HepG2 (cell line): ENCODE data around the gene AGAP1.

Experiments used
- AGO1 ChIP-seq: fragments of 200-400 bp; formaldehyde crosslinking; IDR thresholded peaks from 2 replicates; pipeline ENCODE4 v1.6.1; 2017; ENCODE audit warnings: mild to moderate bottlenecking, low read depth, low read length, moderate library complexity; ENCODE audit not compliant: poor library complexity, severe bottlenecking
- ELF3 ChIP-seq: IDR thresholded peaks from 2 replicates; pipeline ENCODE4 v1.6.1; 2016; ENCODE audit warnings: missing genetic modification reagents, missing compliant biosample characterization
- KLF6 ChIP-seq: IDR thresholded peaks from 2 replicates; pipeline ENCODE4 v1.8.0; 2016; ENCODE audit warnings: missing biosample characterization, missing genetic modification reagents
- NFATC3 ChIP-seq: sonication (generic); formaldehyde crosslinking; IDR thresholded peaks from 2 replicates; pipeline ENCODE4 v1.5.1; 2020; ENCODE audit warnings: mild to moderate bottlenecking, missing genetic modification reagents
- REL ChIP-seq: sonication (generic); formaldehyde crosslinking; conservative IDR thresholded peaks from 2 replicates; pipeline ENCODE4 v1.8.0; 2022; ENCODE audit warnings: mild to moderate bottlenecking, missing genetic modification reagents, moderate library complexity
- RELA ChIP-seq: sonication (generic); formaldehyde crosslinking; IDR thresholded peaks from 2 replicates; pipeline ENCODE4 v1.4.0; 2020; ENCODE audit warnings: missing genetic modification reagents
- SAFB2 ChIP-seq: sonication (generic); formaldehyde crosslinking; IDR thresholded peaks from 2 replicates; pipeline ENCODE4 v1.5.1; 2020; ENCODE audit warnings: missing genetic modification reagents, low read depth, mild to moderate bottlenecking, borderline replicate concordance
- SIN3A ChIP-seq: IDR thresholded peaks from 2 replicates; pipeline ENCODE4 v1.6.1; 2011; ENCODE audit warnings: low read depth, mild to moderate bottlenecking, control low read depth, low read length, borderline replicate concordance
- SRSF9 ChIP-seq: fragments of 200-400 bp; formaldehyde crosslinking; IDR thresholded peaks from 2 replicates; pipeline ENCODE4 v1.6.1; 2018; ENCODE audit warnings: borderline replicate concordance, mild to moderate bottlenecking, low read depth, low read length; ENCODE audit not compliant: insufficient read depth, poor library complexity, severe bottlenecking
- TRIM24 ChIP-seq: sonication (generic); formaldehyde crosslinking; IDR thresholded peaks from 2 replicates; pipeline ENCODE4 v1.8.0; 2022; ENCODE audit warnings: mild to moderate bottlenecking, missing genetic modification reagents
- ZNF317 ChIP-seq: sonication (generic); formaldehyde crosslinking; IDR thresholded peaks from 2 replicates; pipeline ENCODE4 v1.5.0; 2020; ENCODE audit warnings: mild to moderate bottlenecking, missing genetic modification reagents
- ZNF652 ChIP-seq: IDR thresholded peaks from 2 replicates; pipeline ENCODE4 v1.6.1; 2016; ENCODE audit warnings: low read depth, borderline replicate concordance
- ZNF660 ChIP-seq: sonication (generic); formaldehyde crosslinking; IDR thresholded peaks from 2 replicates; pipeline ENCODE4 v1.5.1; 2020; ENCODE audit warnings: mild to moderate bottlenecking, low read depth, missing genetic modification reagents, borderline replicate concordance
- TF ChIP-seq, protein P1 (sequence below): sonication (generic); formaldehyde crosslinking; IDR thresholded peaks from 2 replicates; pipeline ENCODE4 v1.5.0; 2020; ENCODE audit warnings: mild to moderate bottlenecking, missing genetic modification reagents, moderate library complexity

DNA sequence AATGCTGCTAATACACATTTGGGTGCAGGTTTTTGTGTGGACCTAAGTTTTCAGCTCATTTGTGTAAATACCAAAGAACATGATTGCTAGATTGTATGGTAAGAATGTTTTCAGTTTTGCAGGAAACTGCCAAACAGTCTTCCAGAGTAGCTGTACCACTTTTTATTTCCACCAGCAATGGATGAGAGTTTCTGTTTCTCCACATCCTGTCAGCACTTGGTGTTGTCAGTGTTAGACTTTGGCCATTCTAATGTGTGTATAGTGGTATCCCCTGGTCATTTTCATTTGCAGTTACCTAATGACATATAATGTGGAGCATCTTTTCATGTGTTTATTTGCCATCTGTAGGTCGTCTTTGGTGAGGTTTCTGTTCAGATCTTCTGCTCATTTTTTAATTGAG is 337.9 kb downstream of the AGAP1 start:
- TF ChIP-seq ZNF660 (CRISPR knock-in tag), result no peak
- no peak for TF ChIP-seq ELF3 (CRISPR knock-in tag)
- no peak for TF ChIP-seq SRSF9
- TF ChIP-seq, protein P1, sequence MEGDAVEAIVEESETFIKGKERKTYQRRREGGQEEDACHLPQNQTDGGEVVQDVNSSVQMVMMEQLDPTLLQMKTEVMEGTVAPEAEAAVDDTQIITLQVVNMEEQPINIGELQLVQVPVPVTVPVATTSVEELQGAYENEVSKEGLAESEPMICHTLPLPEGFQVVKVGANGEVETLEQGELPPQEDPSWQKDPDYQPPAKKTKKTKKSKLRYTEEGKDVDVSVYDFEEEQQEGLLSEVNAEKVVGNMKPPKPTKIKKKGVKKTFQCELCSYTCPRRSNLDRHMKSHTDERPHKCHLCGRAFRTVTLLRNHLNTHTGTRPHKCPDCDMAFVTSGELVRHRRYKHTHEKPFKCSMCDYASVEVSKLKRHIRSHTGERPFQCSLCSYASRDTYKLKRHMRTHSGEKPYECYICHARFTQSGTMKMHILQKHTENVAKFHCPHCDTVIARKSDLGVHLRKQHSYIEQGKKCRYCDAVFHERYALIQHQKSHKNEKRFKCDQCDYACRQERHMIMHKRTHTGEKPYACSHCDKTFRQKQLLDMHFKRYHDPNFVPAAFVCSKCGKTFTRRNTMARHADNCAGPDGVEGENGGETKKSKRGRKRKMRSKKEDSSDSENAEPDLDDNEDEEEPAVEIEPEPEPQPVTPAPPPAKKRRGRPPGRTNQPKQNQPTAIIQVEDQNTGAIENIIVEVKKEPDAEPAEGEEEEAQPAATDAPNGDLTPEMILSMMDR (CRISPR knock-in tag), result no peak
- TF ChIP-seq ZNF652 (CRISPR knock-in tag), result no peak
- TF ChIP-seq NFATC3 (CRISPR knock-in tag), result no peak
- no peak for TF ChIP-seq SIN3A
- no peak for TF ChIP-seq RELA (CRISPR knock-in tag)
- TF ChIP-seq KLF6 (CRISPR knock-in tag), result no peak
- no peak for TF ChIP-seq ZNF317
- no peak for TF ChIP-seq SAFB2 (CRISPR knock-in tag)
- TF ChIP-seq TRIM24 (CRISPR knock-in tag), result no peak
- no peak for TF ChIP-seq AGO1
- no peak for TF ChIP-seq REL (CRISPR knock-in tag)
